ENCODE measurements around the gene GOLGA8A. TPM values are rescaled to one million over a fixed set of nuclear protein-coding genes. Genes with fewer than 3 reads are reported as not detected.

The GOLGA8A gene
- total and polyA plus RNA-seq, 4 donors, result 7.8 to 87.2 (median 47.6) TPM

GRCh38 chr15:34439878-34440277, 2.3 kb upstream of the GOLGA8A start:
- peaks cover 0 to 7% (median 2%) of the 10 kb centered on the region in 3 donors for H3K27me3 ChIP-seq (ENCODE audit: control insufficient read depth in 3 of 3, insufficient read depth in 3 of 3, low read length in 2 of 3)
- 79 to 81% methylated on average over 5 of the region's 5 CpGs for WGBS, 2 donors

GRCh38 chr15:34436956-34437442, 609 bp downstream of the GOLGA8A start:
- peaks cover 0 to 8% (median 0%) of the 10 kb centered on the region in 4 donors for H3K36me3 ChIP-seq (ENCODE audit: control insufficient read depth in 4 of 4, insufficient read depth in 4 of 4, low read length in 4 of 4)
- DNase-seq (peak; percentile 38 to 64 (median 42)), ATAC-seq (ENCODE audit: insufficient read depth, low FRiP score) (peak; percentile 44)
- H3K9ac ChIP-seq (ENCODE audit: insufficient read depth in 1 of 2, low read length in 2 of 2), result no peak overlapping the region
- H3K4me1 ChIP-seq (ENCODE audit: control insufficient read depth in 5 of 5, insufficient read depth in 5 of 5, low read length in 5 of 5), result peaks cover 0 to 10% (median 0%) of the 10 kb centered on the region in 5 donors
- H3K27me3 ChIP-seq (ENCODE audit: control insufficient read depth in 3 of 3, insufficient read depth in 3 of 3, low read length in 2 of 3), result peaks cover 0 to 7% (median 2%) of the 10 kb centered on the region in 3 donors
- H3K4me3 ChIP-seq, result peak overlapping the region; percentile 90
- no peaks in the 10 kb centered on the region for H3K9me3 ChIP-seq (ENCODE audit: control insufficient read depth in 4 of 4, insufficient read depth in 3 of 4, low read length in 3 of 4)
- TF ChIP-seq CTCF (IDR thresholded peaks at IDR 0.05; ENCODE audit: control extremely low read depth, extremely low read depth), result no peak
- H3K27ac ChIP-seq (ENCODE audit: low read depth in 1 of 2, low read length in 1 of 2), result peak overlapping the region in 1 of 2 donors; percentile 34
- 0 to 3% methylated on average over 19 to 70 of the region's 70 CpGs for WGBS, 2 donors

More at GRCh38 chr15:34439878-34440277, 2.3 kb upstream of the GOLGA8A start:
- DNase-seq (no peak), ATAC-seq (ENCODE audit: insufficient read depth, low FRiP score) (no peak)
- Histone ChIP-seq H3K4me3 (no peak overlapping the region), H3K4me1 (ENCODE audit: control insufficient read depth in 5 of 5, insufficient read depth in 5 of 5, low read length in 5 of 5) (peaks cover 0 to 10% (median 0%) of the 10 kb centered on the region in 5 donors), H3K27ac (ENCODE audit: low read depth in 1 of 2, low read length in 1 of 2) (no peak overlapping the region), H3K9me3 (ENCODE audit: control insufficient read depth in 4 of 4, insufficient read depth in 3 of 4, low read length in 3 of 4) (no peaks in the 10 kb centered on the region), H3K9ac (ENCODE audit: insufficient read depth in 1 of 2, low read length in 2 of 2) (no peak overlapping the region), H3K36me3 (ENCODE audit: control insufficient read depth in 4 of 4, insufficient read depth in 4 of 4, low read length in 4 of 4) (no peaks in the 10 kb centered on the region)
- TF ChIP-seq CTCF (IDR thresholded peaks at IDR 0.05; ENCODE audit: control extremely low read depth, extremely low read depth), result no peak

GRCh38 chr15:34436126-34436955, 1.3 kb downstream of the GOLGA8A start:
- H3K27ac ChIP-seq (ENCODE audit: low read depth in 1 of 2, low read length in 1 of 2), result peak overlapping the region in 1 of 2 donors; percentile 34
- peaks cover 0 to 7% (median 2%) of the 10 kb centered on the region in 3 donors for H3K27me3 ChIP-seq (ENCODE audit: control insufficient read depth in 3 of 3, insufficient read depth in 3 of 3, low read length in 2 of 3)
- DNase-seq (peak in 2 of 3 donors; percentile 15 to 26), ATAC-seq (ENCODE audit: insufficient read depth, low FRiP score) (no peak)
- peaks cover 0 to 8% (median 0%) of the 10 kb centered on the region in 4 donors for H3K36me3 ChIP-seq (ENCODE audit: control insufficient read depth in 4 of 4, insufficient read depth in 4 of 4, low read length in 4 of 4)
- WGBS, 2 donors, result 3 to 8% methylated on average over 18 to 31 of the region's 31 CpGs
- peak overlapping the region; percentile 90 for H3K4me3 ChIP-seq
- H3K9ac ChIP-seq (ENCODE audit: insufficient read depth in 1 of 2, low read length in 2 of 2), result no peak overlapping the region
- H3K4me1 ChIP-seq (ENCODE audit: control insufficient read depth in 5 of 5, insufficient read depth in 5 of 5, low read length in 5 of 5), result peaks cover 0 to 10% (median 0%) of the 10 kb centered on the region in 5 donors
- no peak for TF ChIP-seq CTCF (IDR thresholded peaks at IDR 0.05; ENCODE audit: control extremely low read depth, extremely low read depth)
- no peaks in the 10 kb centered on the region for H3K9me3 ChIP-seq (ENCODE audit: control insufficient read depth in 4 of 4, insufficient read depth in 3 of 4, low read length in 3 of 4)

Data from lung (tissue), 12 donors.